ENCODE measurements around the gene MAP3K2.

The MAP3K2 gene

GRCh38 chr2:127422559-127423477 lies 35.0 kb upstream of the MAP3K2 start:
- peak overlapping the region; percentile 84 for H3K4me2 ChIP-seq (ENCODE audit: insufficient read depth, low read length, poor library complexity, severe bottlenecking)
- H3K27ac ChIP-seq (replicated peaks; ENCODE audit: low read length) = no peak overlapping the region
- H3K4me3 ChIP-seq (ENCODE audit: low read length in 2 of 2) = peak overlapping the region in 1 of 2 donors; percentile 78
- H3K4ac ChIP-seq (ENCODE audit: low read length) = no peak overlapping the region
- peak overlapping the region; percentile 42 for H2BK120ac ChIP-seq (ENCODE audit: low read depth, low read length)
- peaks cover 4 to 83% (median 21%) of the 10 kb centered on the region in 3 experiments for H3K27me3 ChIP-seq (ENCODE audit: control insufficient read depth in 3 of 3, insufficient read depth in 3 of 3, low read depth in 1 of 3, low read length in 3 of 3)
- H3K4me1 ChIP-seq (ENCODE audit: control insufficient read depth in 2 of 2, insufficient read depth in 1 of 2, low read depth in 1 of 2, low read length in 2 of 2) = peaks cover 4 to 5% of the 10 kb centered on the region in 2 donors
- no peak overlapping the region for H2BK5ac ChIP-seq (ENCODE audit: low read length)
- DNase-seq (ENCODE audit: low spot score) = no peak
- no CpG with 5 or more reads among the region's 73 CpGs for WGBS, 2 donors (ENCODE audit: extremely low coverage in 2 of 2, insufficient read length in 2 of 2, insufficient replicate concordance in 1 of 2)
- no peaks in the 10 kb centered on the region for H3K36me3 ChIP-seq (replicated peaks in 1 of 2; ENCODE audit: control insufficient read depth in 2 of 2, insufficient read depth in 2 of 2, low read length in 2 of 2)
- no peaks in the 10 kb centered on the region for H3K79me1 ChIP-seq (ENCODE audit: low read depth, low read length)
- peak overlapping the region; percentile 87 for H3K23ac ChIP-seq (ENCODE audit: low read depth, low read length, poor library complexity)
- no peak overlapping the region for H4K91ac ChIP-seq (ENCODE audit: low read depth, low read length, poor library complexity)
- peak overlapping the region; percentile 31 for H2BK15ac ChIP-seq (ENCODE audit: low read length)
- H2AK5ac ChIP-seq (ENCODE audit: low read depth, low read length) = peak overlapping the region; percentile 20
- H2AFZ ChIP-seq (ENCODE audit: low read length) = peak overlapping the region; percentile 79
- H4K8ac ChIP-seq (ENCODE audit: low read depth, low read length) = no peak overlapping the region
- peak overlapping the region; percentile 97 for H2BK12ac ChIP-seq (ENCODE audit: low read length)
- H3K9ac ChIP-seq (ENCODE audit: low read depth, low read length, poor library complexity) = peak overlapping the region; percentile 83
- H3K18ac ChIP-seq (ENCODE audit: low read length) = peak overlapping the region; percentile 89
- no peaks in the 10 kb centered on the region for H3K9me3 ChIP-seq (replicated peaks in 1 of 2; ENCODE audit: control insufficient read depth in 2 of 2, insufficient read depth in 1 of 2, low read depth in 1 of 2, low read length in 2 of 2)
- peak overlapping the region; percentile 31 for H3K14ac ChIP-seq (ENCODE audit: low read length)

DNA sequence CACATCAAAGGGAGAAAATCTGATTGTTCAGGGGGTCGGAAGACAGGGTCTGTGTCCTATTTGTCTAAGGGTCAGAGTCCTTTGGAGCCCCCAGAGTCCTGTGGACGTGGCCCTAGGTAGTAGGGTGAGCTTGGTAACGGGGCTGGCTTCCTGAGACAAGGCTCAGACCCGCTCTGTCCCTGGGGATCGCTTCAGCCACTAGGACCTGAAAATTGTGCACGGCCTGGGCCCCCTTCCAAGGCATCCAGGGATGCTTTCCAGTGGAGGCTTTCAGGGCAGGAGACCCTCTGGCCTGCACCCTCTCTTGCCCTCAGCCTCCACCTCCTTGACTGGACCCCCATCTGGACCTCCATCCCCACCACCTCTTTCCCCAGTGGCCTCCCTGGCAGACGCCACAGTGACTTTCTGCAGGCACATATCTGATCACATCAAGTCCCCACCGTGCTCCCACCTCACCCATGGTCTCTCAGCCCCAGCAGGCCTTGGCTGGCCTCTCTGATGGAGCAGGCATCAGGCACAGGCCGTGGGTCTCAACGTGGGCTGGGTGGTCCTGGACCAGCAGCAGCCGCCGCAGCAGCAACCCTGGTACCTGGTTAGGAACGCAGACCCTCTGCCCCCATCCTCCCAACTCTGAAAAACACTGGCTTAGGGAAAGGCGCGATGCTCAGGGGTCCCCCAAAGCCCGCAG lies 34.2 kb upstream of the MAP3K2 start:
- Histone ChIP-seq H4K8ac (ENCODE audit: low read depth, low read length) (no peak overlapping the region), H3K18ac (ENCODE audit: low read length) (peak overlapping the region; percentile 85), H3K36me3 (replicated peaks in 1 of 2; ENCODE audit: control insufficient read depth in 2 of 2, insufficient read depth in 2 of 2, low read length in 2 of 2) (no peaks in the 10 kb centered on the region), H2BK12ac (ENCODE audit: low read length) (no peak overlapping the region), H3K4me2 (ENCODE audit: insufficient read depth, low read length, poor library complexity, severe bottlenecking) (peak overlapping the region; percentile 84), H3K9ac (ENCODE audit: low read depth, low read length, poor library complexity) (no peak overlapping the region), H3K79me1 (ENCODE audit: low read depth, low read length) (no peaks in the 10 kb centered on the region), H3K23ac (ENCODE audit: low read depth, low read length, poor library complexity) (peak overlapping the region; percentile 87), H3K4ac (ENCODE audit: low read length) (peak overlapping the region; percentile 71), H4K91ac (ENCODE audit: low read depth, low read length, poor library complexity) (no peak overlapping the region), H2BK5ac (ENCODE audit: low read length) (no peak overlapping the region), H2BK120ac (ENCODE audit: low read depth, low read length) (peak overlapping the region; percentile 42), H3K4me3 (ENCODE audit: low read length in 2 of 2) (no peak overlapping the region), H3K27me3 (ENCODE audit: control insufficient read depth in 3 of 3, insufficient read depth in 3 of 3, low read depth in 1 of 3, low read length in 3 of 3) (peaks cover 4 to 90% (median 25%) of the 10 kb centered on the region in 3 experiments), H2AK5ac (ENCODE audit: low read depth, low read length) (peak overlapping the region; percentile 20), H3K9me3 (replicated peaks in 1 of 2; ENCODE audit: control insufficient read depth in 2 of 2, insufficient read depth in 1 of 2, low read depth in 1 of 2, low read length in 2 of 2) (no peaks in the 10 kb centered on the region), H2BK15ac (ENCODE audit: low read length) (peak overlapping the region; percentile 6), H3K4me1 (ENCODE audit: control insufficient read depth in 2 of 2, insufficient read depth in 1 of 2, low read depth in 1 of 2, low read length in 2 of 2) (peaks cover 4 to 5% of the 10 kb centered on the region in 2 donors), H3K27ac (replicated peaks; ENCODE audit: low read length) (no peak overlapping the region), H3K14ac (ENCODE audit: low read length) (peak overlapping the region; percentile 31), H2AFZ (ENCODE audit: low read length) (no peak overlapping the region)
- DNase-seq (ENCODE audit: low spot score) = no peak
- WGBS, 2 donors (ENCODE audit: extremely low coverage in 2 of 2, insufficient read length in 2 of 2, insufficient replicate concordance in 1 of 2) = no CpG with 5 or more reads among the region's 16 CpGs

GRCh38 chr2:127421116-127421800 lies 33.5 kb upstream of the MAP3K2 start:
- H2BK5ac ChIP-seq (ENCODE audit: low read length) = no peak overlapping the region
- no peak overlapping the region for H3K9ac ChIP-seq (ENCODE audit: low read depth, low read length, poor library complexity)
- H3K23ac ChIP-seq (ENCODE audit: low read depth, low read length, poor library complexity) = no peak overlapping the region
- H3K4me3 ChIP-seq (ENCODE audit: low read length in 2 of 2) = no peak overlapping the region
- no peak overlapping the region for H2BK120ac ChIP-seq (ENCODE audit: low read depth, low read length)
- no peak overlapping the region for H4K8ac ChIP-seq (ENCODE audit: low read depth, low read length)
- H3K18ac ChIP-seq (ENCODE audit: low read length) = no peak overlapping the region
- no peak overlapping the region for H3K4ac ChIP-seq (ENCODE audit: low read length)
- no peak for DNase-seq (ENCODE audit: low spot score)
- H2BK12ac ChIP-seq (ENCODE audit: low read length) = no peak overlapping the region
- H4K91ac ChIP-seq (ENCODE audit: low read depth, low read length, poor library complexity) = no peak overlapping the region
- H2AK5ac ChIP-seq (ENCODE audit: low read depth, low read length) = no peak overlapping the region
- H2BK15ac ChIP-seq (ENCODE audit: low read length) = no peak overlapping the region
- no peaks in the 10 kb centered on the region for H3K79me1 ChIP-seq (ENCODE audit: low read depth, low read length)
- no peak overlapping the region for H3K4me2 ChIP-seq (ENCODE audit: insufficient read depth, low read length, poor library complexity, severe bottlenecking)
- no peaks in the 10 kb centered on the region for H3K36me3 ChIP-seq (replicated peaks in 1 of 2; ENCODE audit: control insufficient read depth in 2 of 2, insufficient read depth in 2 of 2, low read length in 2 of 2)
- no peak overlapping the region for H3K14ac ChIP-seq (ENCODE audit: low read length)
- peaks cover 4 to 6% of the 10 kb centered on the region in 2 donors for H3K4me1 ChIP-seq (ENCODE audit: control insufficient read depth in 2 of 2, insufficient read depth in 1 of 2, low read depth in 1 of 2, low read length in 2 of 2)
- H2AFZ ChIP-seq (ENCODE audit: low read length) = no peak overlapping the region
- WGBS, 2 donors (ENCODE audit: extremely low coverage in 2 of 2, insufficient read length in 2 of 2, insufficient replicate concordance in 1 of 2) = no CpG with 5 or more reads among the region's 15 CpGs
- H3K9me3 ChIP-seq (replicated peaks in 1 of 2; ENCODE audit: control insufficient read depth in 2 of 2, insufficient read depth in 1 of 2, low read depth in 1 of 2, low read length in 2 of 2) = no peaks in the 10 kb centered on the region
- no peak overlapping the region for H3K27ac ChIP-seq (replicated peaks; ENCODE audit: low read length)
- peaks cover 6 to 91% (median 33%) of the 10 kb centered on the region in 3 experiments for H3K27me3 ChIP-seq (ENCODE audit: control insufficient read depth in 3 of 3, insufficient read depth in 3 of 3, low read depth in 1 of 3, low read length in 3 of 3)
